ENCODE measurements around the gene NQO2.

NQO2 gene, protein sequence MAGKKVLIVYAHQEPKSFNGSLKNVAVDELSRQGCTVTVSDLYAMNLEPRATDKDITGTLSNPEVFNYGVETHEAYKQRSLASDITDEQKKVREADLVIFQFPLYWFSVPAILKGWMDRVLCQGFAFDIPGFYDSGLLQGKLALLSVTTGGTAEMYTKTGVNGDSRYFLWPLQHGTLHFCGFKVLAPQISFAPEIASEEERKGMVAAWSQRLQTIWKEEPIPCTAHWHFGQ

DNA sequence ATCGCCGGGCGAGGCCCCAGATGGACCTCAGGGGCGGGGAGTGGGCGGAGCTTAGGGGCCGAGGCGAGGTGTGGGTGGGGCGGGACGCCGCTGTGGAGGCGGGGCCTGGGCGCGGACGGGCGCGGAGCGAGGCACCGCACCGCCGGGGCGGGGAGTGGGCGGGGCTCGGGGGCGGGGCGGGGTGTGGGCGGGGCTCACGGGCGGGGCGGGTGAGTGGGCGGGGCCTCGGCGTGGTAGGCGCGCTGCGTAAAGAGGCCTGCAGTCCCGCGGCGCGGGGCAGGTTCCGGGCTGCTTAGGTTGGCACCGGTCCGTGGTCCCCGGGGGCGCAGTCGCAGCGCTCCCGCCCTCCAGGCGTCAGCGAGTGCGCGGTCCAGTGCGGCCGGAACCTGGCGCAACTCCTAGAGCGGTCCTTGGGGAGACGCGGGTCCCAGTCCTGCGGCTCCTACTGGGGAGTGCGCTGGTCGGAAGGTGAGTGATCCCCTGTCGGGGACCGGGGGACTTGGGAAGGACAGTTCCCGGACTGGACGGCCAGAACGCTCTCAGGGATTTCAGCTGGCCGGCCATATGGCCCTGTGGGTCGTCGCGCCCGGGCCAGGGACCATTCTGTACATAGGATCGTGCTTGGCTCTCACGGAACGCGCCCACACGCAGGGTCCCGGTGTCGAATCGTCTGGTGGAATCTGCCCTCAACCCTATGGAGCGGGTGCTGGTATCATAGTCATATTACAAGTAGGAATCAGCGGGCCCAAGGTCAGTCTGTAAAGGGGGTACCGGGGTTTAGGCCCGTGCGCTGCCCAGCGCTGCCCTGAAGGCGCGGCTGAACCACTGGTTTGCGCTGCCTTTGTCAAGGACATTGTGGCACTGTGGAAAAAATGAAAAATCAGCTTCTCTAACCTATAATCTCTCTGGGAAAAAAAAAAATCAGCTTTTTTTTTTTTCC lies at the start of gene NQO2:
Gene NQO2 (plus strand): TSS at position 277 of the 940 bp plus-strand sequence. CDS start 6,659 bp downstream, outside the sequence.
- DNase-seq (ENCODE audit: low read depth in 3 of 3, low spot score in 1 of 3), result peak; percentile 81 to 90 (median 87)

DNA sequence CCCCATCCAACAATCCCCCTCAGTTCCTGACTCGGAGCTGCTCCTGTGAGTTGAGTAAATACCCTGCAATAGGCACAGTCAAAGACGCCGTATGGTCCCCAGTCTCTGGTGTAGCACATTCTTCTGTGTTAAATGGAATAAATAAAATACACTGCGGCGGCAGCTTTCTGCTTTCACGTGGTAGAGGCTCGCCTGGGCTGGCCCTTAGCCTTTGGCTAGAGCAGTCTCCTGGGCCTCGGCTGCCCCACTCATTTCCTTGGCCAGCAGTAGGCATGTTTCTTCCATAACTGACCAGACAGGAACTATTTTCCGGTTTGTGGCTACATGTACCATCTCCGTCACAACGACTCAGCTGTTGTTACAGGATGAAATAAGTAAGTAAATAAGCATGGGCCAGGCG lies 49.0 kb upstream of the NQO2 start:
- DNase-seq (ENCODE audit: low read depth in 3 of 3, low spot score in 1 of 3), result no peak

DNA sequence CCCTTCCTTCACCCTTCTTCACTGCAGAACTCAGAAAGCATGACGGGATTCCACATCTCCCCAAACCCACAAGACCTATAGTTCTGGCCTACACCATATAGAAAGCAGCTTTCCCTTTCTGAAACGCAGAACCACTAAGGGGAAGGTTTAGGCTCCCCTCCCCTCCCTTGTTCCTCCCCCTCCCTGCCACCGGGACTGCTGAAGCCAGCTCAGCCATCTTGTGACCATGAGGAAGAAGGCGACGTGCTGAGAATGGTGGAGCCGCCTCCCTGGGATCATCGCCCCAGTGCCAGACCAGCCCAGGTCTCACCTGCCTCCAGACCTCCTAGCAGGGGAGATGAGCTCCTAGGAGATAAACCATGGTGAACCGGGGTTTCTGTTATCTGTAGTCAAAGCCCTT lies 48.0 kb upstream of the NQO2 start:
- DNase-seq (ENCODE audit: low read depth in 3 of 3, low spot score in 1 of 3), result no peak

DNA sequence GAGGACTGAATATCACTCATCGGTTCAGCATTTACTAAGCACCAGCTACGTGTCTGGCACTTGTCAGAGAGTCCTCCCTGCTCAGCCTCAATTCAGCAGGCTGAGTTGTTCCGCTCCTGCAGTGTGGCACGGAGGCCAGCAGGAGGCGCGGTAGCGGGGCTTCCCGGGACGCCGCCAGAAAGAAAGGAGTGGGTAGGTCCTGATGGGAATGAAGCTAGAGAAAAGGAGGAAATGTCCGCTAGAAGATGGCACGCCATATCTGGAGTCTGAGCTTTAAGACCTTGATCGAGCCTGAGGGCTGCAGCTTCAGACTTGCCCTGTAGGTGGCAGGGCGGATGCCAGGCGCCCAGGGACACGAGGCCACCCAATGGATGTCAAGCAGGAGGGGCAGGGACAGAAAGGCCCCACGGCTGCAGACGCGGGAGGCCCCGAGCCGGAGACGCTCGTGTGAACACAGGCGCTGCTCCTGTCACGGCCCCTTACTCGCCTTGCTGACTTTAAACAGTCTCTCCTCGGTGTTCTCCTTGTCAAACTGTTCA lies 47.1 kb upstream of the NQO2 start:
- peak in 2 of 3 donors; percentile 19 to 40 for DNase-seq (ENCODE audit: low read depth in 3 of 3, low spot score in 1 of 3)

DNA sequence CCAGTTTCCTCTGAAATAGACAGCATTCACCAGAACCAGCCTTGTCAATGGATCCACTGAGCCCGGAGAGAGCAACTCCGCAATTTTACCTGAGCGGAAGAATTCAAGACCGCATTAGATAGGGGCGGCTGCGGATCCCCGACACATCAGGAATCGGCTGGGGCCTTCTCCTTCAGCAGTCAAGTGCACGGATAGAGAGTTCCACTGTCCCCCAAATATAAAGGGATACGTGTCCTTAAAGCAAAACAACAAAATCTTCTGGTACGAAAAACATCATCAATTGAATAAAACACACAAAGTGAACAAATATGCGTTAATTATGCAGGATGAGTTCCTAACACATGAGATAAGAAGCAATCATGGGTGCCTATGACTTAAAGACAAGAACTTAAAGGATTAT lies 46.6 kb upstream of the NQO2 start:
- DNase-seq (ENCODE audit: low read depth in 3 of 3, low spot score in 1 of 3), result no peak

DNA sequence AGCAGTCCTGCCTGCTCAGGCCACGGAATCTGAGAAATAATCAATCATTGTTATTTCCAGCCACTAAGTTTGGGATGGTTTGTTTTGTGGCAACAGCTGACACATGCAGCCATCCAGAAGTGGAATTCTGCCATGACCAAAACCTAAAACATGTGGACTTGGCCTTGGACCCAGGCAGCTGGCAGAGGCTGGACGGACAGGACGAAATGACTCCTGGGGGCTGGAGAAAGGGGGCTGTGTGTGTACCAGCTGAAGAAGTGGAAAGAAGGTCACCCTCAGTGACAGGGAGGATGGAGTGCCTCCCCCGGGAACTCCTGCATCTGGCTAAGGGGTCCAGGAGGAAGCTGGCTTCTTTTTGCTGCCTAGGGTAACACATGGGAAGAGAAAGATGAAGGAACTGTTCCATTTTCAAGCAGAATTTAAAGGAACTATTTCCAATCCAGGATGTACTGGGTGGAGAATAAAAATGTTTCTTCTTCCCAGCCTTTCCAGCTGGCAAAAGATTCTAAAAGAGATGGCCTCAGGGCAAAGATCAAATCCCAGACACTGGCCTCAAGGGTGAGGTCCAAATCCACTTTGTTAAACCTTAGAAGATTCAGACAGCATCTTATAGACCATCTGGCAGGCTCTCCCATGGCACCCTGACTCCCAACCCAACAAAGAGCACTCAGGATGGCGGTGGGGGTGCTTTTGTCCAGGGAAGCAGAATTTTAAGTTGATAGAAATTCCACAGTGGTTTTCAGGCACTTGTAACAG lies 42.6 kb upstream of the NQO2 start:
- DNase-seq (ENCODE audit: low read depth in 3 of 3, low spot score in 1 of 3), result no peak

DNA sequence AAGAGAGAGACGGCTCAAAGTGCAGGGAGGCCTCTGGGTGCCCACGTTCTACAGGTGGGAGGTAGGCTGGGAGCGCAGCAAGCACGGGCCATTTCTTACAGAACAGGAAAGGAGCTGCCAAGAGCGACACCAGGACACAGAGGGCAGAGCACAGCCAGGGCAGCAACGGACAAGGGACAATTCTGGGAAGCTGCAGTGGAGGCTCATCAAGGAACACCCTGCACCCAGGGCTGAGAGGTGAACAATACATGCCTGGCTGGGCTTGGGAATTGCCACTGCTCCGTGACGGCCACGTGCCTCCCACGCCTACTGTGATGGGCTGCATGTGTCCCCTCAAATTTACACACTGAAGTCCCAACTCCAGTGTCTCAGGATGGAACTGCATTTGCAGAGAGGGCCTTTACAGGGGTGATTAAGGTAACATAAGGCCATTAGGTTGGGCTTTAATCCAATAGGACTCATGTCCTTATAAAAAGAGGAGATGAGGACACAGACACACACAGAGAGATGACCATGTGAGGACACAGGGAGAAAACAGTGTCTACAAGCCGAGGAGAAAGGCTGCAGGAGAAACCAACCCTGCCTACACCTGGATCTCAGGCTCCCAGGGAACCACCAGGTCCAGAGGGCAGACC lies 41.9 kb upstream of the NQO2 start:
- DNase-seq (ENCODE audit: low read depth in 3 of 3, low spot score in 1 of 3), result no peak

DNA sequence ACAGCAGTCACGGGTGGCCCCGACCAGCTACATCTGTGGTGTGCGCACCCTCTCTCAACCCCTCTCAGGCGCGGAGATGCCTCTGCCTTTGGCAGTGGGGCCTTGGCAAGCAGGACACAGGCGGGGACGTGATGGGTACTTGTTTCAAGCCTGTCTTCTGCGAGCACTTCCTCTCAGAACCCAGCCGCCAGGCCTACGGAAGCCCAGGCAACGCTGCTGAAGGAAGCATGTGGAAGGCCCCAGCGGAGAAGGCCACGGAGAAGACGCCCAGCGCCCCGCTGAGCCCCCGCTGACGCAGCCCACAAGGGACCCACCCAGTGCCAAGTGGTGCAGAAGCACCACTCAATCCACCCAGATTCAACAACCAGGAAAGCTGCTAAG lies 41.4 kb upstream of the NQO2 start:
- DNase-seq (ENCODE audit: low read depth in 3 of 3, low spot score in 1 of 3), result no peak

DNA sequence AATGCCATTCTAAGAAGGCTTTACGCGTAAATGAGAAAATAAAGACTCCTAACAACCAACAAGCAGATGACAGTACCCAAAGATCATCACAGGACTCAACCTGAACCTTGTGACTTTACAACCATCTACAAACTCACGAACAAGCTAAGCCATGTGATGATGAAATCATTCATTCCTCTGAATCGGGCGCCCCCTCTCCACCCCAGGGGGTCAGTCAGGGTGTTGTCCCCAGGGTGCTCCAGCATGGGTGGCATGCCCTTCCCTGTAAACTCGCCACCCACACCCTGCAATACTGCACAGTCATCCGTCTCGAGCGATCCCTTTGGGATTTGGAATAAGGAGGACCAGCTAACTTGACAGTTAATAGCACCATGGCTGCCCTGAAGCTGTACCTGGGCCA lies 40.9 kb upstream of the NQO2 start:
- no peak for DNase-seq (ENCODE audit: low read depth in 3 of 3, low spot score in 1 of 3)

DNA sequence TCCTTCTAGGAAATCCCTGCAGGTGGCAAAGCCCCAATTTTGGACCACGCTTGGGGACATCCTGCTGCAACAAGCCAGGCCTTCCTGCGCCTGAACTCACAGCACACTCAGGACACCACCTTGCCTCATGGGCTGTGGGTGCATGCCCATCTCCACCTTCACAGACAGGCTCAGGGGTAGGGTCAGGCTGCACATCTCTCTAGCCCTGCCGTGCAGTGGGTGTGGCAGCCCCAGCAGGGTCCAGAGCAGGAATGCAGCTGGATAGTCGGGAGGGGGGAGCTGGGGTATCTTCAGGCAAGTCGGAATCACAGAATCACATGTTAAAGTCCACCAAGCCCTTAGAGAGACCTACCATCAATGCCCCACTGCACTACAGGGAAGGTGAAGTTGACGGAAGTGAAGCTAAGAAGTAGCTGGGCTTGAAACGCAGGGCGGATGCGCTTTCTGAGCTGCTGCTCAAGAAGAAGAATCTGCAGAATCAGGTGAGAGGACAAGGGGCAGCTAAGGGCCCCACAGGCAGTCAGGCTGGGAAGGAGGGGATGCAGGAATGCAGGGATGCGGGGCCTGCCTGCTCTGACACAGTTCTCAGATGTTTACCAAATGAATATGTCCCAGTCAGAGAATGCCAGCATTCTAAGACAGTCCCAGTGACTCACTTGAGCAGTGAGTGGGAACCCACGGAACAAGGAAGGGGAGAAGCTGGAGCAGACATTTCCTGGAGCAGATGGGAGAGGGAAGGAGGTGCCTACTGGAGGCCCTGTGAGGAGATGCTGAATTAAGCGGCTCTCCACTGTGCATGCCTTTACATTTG lies 39.6 kb upstream of the NQO2 start:
- no peak for DNase-seq (ENCODE audit: low read depth in 3 of 3, low spot score in 1 of 3)

DNA sequence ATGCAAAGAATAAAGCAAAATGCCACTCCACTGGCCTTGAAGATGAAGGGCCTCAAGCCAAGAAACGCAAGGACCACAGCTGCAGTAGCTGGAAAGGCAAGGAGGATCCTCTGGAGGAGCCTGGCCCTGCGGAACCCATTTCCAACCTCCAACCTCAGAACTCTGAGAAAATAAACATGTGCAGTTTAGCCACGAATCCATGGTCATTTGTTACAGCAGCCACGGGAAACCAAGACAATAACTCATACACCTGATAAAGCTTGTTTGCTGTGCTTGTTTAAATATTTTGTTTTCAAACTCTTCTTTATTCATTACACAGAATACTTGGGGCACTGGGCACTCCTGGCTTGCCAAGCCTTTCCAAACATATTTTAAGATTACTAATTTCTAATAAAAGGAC lies 38.8 kb upstream of the NQO2 start:
- DNase-seq (ENCODE audit: low read depth in 3 of 3, low spot score in 1 of 3), result no peak

DNA sequence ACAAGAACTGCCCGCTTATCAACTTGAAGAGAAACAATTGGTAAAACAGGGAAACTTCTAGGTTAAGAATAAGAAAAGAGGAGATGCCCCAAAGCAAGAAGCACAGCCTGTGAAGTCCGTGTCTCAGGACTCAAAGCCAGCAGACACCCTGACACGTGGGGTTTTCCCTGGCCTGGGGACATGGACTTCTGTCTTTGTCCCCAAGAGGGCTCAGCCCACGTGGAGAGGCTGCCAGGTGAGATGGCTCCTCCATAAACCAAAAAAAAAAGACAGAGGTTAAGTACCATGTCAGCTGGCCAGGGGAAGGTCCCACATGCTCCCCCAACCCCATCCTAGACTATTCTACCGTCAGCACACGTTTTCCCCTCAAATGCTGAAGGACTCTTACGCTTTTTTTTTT lies 38.2 kb upstream of the NQO2 start:
- no peak for DNase-seq (ENCODE audit: low read depth in 3 of 3, low spot score in 1 of 3)

DNA sequence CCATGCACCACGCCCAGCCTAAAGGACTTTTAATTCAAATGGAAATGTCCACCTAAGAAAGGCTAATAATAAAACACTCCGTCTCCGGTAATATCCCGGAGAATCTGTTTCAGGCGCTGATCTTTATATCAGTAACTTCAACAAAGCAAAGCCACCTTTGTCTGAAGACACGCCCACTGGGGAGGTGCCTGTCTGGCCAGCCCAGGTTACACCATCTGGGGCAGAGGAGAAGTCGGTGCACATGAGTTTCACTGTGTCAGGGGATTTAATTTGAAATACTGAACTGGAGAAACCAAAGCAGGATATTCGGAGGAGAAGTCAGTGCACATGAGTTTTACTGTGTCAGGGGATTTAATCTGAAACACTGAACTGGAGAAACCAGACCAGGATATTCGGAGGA lies 37.7 kb upstream of the NQO2 start:
- DNase-seq (ENCODE audit: low read depth in 3 of 3, low spot score in 1 of 3), result no peak

DNA sequence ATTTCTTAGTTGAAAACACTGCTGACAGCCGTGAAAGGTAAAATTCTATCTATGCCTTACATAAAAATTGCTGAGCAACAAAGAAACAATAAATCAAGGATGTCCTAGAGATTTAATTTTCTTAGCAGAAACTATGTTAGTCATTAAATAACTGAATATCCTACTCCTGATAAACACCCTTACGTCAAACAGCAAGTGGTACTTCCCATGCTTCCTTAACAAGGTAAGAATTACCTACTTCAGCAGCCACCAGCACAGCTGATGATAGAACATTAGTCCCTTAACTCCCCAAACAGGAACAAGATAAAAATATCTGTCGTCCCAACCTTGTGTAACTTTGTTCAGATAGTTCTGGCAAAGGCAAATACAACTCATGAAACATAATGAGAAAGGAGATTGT lies 37.1 kb upstream of the NQO2 start:
- DNase-seq (ENCODE audit: low read depth in 3 of 3, low spot score in 1 of 3), result no peak

DNA sequence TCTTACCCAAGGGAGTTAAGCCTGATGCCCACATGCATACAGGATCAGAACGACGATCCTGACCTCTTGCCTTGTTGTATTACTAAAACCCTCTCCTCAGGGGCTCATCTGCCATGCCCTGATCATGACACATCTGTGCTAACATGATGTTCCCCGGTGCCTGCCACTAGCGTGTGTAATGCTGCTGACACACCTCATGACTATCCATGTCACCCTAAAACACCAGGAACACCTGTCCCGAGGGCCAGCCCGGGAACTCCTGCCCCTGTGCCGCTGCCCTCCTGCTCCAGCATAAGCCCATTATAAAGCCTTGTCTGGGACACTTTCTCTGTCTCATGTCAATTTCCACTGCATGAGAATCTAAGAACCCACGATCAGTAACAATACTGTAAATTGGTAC lies 35.9 kb upstream of the NQO2 start:
- DNase-seq (ENCODE audit: low read depth in 3 of 3, low spot score in 1 of 3), result no peak

DNA sequence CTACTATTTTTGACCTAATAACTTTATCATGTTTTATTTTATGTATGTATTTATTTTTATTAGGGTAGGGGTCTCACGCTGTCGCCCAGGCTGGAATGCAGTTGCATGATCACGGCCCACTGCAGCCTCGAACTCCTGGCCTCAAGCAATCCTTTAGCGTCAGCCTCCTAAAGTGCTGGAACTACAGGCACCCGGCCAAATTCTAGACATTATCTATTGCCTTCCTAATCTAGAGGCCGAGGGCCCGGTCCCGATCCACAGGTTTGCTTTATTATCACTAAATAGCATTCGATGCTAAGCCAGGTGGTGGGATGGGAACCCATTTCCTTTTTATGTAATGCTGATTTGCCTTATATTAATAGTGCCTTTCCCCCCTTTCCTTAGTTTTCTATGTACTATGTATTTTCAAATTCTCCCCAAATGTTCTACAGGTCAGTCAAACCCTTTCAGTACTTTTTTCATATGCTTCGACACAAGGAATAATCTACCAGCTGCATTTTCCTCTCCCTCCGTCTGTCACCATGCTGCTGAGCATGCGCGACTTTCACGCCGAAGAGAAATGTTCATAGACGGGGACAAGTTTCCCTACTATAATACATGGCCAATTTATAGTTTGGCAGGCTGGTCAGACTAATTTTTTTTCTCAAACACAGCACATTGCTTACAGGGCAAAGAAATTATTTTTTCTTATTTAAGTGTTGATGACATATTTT lies 34.7 kb upstream of the NQO2 start:
- no peak for DNase-seq (ENCODE audit: low read depth in 3 of 3, low spot score in 1 of 3)

DNA sequence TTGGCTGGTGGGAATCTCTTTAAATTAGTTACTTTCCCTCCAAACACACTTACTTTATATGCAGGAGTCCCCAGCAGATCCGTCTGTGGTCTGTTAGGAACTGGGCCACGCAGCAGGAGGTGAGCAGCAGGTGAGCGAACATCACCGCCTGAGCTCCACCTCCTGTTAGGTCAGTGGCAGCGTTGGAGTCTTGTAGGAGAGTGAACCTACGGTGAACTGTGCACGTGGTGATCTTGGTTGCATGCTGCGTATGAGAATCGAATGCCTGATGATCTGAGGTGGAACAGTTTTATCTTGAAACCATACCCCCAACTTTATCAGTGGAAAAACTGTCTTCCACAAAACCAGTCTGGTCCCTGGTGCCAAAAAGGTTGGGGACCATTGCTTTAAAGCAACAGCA lies 33.3 kb upstream of the NQO2 start:
- DNase-seq (ENCODE audit: low read depth in 3 of 3, low spot score in 1 of 3), result no peak

DNA sequence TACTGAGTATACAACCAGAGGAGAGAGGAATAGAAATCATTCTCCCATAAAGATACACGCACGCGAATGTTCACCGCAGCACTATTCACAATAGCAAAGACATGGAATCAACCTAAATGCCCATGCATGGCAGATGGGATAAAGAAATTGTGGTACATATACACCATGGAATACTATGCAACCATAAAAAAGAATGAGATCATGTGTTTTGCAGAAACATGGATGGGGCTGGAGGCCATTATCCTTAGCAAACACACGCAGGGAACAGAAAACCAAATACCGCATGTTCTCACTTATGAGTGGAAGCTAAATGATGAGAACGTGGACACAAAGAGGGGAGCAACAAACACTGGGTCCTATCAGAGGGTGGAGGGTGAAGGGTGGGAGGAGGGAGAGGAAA lies 31.8 kb upstream of the NQO2 start:
- no peak for DNase-seq (ENCODE audit: low read depth in 3 of 3, low spot score in 1 of 3)

DNA sequence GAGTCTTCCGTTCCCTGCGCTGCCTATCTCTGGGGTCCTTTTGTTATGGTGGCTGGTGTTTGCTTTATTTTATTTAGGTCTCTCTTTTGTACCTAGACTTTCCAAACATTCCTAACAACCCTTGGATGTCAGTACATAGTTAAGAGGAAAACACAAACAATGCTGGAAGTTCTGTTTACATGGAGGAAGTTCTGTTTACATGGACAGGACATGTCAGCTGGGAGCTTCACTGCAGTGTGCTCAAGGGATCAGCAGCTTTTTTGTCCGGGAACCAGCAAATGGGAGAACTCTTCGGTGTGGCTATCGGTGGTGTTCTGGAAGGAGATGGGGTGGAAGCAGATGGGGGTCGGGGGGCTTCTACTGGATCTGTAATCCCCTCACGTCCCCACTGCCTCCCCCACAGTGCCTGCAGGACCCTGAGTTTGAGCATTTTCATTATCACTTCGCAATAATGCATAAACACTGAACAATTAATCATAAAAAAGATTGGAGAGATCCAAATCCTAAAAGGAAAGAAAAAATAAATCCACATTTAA lies 31.0 kb upstream of the NQO2 start:
- DNase-seq (ENCODE audit: low read depth in 3 of 3, low spot score in 1 of 3), result no peak
